Posterior vena cava (tissue), 2 donors: ENCODE measurements around the gene MYH11. TPM values are rescaled to one million over a fixed set of nuclear protein-coding genes. Genes with fewer than 3 reads are reported as not detected.
"Not testable (repeated sequence)": the region's sequence is repeated elsewhere in the genome, so short reads cannot be mapped to it uniquely, and the experiment has no call there.

Experiments
- DNase-seq: peaks from one replicate; pipeline ENCODE4 v3.0.0-alpha.2; 2020; ENCODE audit warnings: low spot score
- intact Hi-C, 2 donors: fragments of 100-400 bp; cut with DNase I; formaldehyde crosslinking; loops; one replicate each; pipeline versions ENCODE4 v1.14.1 to v1.14.2; 2022 to 2023
- total RNA-seq, 2 donors: library from RNA; stranded (reverse); fragmentation: NEBNext Ultra II Directional; extraction: Animal tissue kit (Norgen Biotek cat#: 25700); gene quantifications; one replicate each; pipeline ENCODE4 v1.2.1, GENCODE V29; 2021
- donor health status: DM: yes; HTN: yes; CAD: no.
- donor health status: DM: yes; HTN: yes; CAD: no.

The MYH11 gene
- total RNA-seq, 2 donors from 2014 or later, result 1,932 to 2,544 TPM

DNA sequence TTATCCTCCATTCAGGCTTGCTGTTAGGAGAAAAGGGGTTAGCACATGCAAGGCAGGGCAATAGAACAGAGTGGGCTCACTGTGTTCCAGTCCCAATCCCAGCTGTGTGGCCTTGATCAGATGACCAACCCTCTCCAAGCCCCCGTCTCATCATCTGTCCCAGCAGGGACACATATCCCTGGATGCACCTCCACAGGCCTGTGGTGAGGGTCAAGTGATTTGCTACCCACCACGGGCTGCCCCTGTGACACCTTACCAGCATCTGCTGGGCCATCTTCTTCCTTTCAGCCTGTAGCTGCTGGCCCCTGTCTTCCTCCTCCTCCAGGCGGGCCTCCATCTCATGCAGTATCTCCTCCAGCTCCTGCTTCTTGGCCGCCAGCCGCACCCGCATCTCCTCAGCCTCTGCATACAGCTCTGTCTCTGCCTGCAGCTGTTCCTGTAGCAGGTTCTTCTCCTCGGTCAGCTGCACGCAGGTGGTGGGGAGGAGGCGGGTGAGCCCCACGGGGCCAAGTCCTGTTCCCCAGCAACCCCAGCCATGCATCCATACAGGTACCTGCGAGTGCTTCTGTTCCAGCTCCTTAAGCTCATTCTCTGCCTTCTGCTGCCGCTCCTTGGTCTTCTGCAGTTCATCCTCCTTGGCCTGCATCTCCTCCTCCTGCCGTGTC lies 115.5 kb downstream of the MYH11 start:
- intact Hi-C loops, result loop anchor here in 1 of 2 donors (5.0 kb wide), 1 partner anchor 451 kb away; no protein-coding TSS in a partner anchor
- DNase-seq, result no peak

DNA sequence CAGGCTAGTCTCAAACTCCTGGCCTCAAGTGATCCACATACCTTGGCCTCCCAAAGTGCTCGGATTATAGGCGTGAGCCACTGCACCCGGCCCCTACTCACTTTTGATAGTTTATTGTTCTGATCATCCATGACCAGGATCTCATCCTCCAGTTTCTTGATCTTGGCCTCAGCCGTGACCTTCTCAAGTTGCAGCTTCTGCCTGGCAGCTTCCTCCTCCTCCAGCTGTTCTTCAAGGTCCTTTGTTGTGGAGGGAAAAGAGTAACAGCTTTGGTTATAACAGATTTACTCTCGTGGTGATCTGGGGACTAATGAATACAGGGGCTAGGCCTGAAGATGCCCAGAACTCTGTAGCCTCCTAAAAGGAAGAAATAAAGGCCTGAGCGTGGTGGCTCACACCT lies 116.9 kb downstream of the MYH11 start:
- no peak for DNase-seq
- intact Hi-C loops, result loop anchor here in 1 of 2 donors (5.0 kb wide), 1 partner anchor 452 kb away; no protein-coding TSS in a partner anchor

DNA sequence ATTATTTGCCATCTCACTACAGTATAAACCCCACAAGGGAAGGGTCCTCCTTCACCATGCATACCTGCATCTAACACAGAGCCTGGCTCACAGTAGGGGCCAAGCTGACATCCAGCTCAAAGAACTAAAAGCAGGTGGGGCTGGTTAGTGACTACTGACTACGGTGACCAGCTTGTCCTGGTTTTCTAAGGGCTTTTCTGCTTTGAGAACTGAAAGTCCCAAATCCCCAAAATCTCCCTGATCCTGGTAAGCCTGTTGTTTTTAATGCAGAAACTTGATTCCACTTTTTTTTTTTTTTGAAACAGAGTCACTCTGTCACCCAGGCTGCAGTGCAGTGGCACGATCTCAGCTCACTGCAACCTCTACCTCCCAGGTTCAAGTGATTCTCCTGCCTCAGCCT lies 117.4 kb downstream of the MYH11 start:
- DNase-seq, result no peak
- intact Hi-C loops, result no loop called here

DNA sequence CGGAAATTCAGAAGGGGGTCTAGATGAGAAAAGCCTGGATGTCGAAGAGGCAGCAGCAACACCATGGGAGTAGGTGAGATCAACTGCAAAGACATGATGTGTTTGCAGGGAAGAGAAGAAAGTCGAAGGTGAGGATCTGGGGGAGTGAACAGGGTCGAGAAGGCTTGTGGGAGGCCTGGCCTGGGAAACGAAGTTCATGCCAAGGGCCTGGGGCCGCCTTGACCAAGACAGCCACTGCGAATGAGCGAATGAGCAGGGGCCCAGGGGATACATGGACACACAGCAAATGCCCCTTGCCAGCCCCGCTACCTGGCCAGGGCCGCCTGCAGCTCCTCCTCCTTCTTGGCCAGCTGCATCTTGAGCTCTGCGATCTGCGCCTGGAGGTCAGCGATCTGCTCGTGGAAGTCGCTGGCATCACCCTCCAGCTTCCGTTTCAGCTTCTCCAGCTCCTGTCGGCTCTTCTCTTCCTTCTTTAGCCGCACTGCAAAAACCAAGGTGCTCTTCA lies 119.6 kb downstream of the MYH11 start:
- DNase-seq, result no peak
- intact Hi-C loops, result no loop called here

DNA sequence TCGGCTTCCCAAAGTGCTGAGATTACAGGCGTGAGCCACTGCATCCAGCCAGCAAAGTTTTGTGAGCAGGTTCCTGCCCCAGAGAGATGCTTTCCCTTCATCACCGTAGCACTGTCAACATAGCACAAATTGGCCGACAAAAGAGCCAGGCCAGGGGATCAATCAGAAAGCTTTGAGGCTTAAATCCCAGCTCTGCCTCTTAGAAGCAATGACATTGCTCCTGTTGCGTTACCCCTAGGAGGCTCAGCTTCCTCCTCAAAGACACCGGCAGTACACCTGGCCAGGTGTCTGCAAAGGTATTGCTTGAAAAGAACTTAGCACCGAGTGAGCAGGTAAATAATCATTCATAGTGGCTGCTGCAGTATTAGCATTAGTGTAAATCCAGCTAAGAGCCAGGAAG lies 120.3 kb downstream of the MYH11 start:
- no peak for DNase-seq
- intact Hi-C loops, result no loop called here

DNA sequence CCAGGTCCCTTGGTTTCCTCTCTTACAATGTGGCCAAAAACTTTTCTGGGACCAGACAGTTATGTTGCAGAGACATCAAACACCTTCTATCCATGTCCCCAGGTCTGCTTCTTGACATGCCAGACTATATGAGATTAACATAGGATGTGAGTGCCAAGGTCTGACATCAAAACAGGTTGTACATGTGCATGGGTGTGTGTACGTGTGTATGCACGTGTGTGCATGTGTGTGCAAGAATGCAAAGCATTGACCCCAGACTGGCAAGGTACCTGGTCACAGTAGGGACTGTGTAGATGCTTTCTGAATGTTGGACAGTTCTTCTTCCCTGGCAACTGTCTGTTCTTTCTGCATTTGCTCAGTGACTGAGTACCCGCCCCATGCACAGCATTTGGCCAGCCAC lies 121.2 kb downstream of the MYH11 start:
- intact Hi-C loops, result no loop called here
- DNase-seq, result no peak

DNA sequence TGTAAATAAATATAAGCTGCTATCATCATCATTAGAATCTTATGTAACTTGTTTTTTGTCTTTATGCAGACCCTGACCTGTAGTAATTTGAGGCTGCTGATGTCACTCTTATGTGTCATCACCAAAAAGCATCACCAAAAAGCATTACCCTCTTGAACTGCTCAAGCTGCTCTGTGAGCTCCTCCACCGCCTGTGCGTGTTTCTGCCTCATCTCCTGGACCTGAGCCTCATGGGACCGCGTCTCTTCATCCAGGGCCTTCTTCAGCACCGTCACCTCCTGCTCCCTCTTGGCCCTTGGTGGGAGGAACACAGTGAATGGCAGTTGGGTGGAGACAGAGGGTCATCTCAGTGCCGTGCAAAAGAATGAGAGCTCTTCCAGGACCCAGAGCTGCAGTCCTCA lies 124.4 kb downstream of the MYH11 start:
- no peak for DNase-seq
- intact Hi-C loops, result no loop called here

DNA sequence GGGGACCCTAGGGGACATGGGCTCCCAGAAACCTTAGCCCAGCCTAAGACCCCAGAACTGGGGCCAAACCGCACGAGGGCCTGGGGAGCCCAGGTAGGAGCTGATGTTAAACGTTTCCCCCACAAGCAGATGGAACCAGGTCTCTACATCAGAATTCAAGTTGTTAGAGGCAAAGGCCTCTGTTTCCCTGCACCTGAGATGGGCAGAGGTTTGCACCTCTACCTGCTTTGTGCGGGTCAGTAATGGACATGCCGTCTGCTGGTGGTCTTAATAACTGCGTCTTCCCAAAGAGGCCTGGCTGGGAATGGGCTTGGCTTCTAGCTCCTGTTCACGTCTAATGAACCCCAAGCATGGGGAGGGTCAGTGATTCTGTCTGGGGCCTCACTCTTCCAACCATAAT lies 127.7 kb downstream of the MYH11 start:
- intact Hi-C loops, result no loop called here

DNA sequence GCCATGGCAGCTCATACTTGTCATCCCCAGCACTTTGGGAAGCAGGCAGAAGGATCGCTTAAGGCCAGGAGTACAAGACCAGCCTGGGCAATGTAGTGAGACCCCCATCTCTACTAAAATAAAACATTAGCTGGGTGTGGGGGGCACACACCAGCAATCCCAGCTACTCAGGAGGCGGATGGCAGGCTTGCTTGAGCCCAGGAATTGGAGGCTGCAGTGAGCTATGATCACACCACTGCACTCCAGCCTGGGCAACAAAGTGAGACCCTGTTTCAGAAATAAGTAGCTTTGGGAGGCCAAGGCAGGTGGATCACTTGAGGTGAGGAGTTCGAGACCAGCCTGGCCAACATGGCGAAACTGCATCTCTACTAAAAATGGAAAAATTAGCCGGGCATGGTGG lies 129.1 kb downstream of the MYH11 start:
- DNase-seq, intact Hi-C loops: not testable (repeated sequence)

More for the DNA sequence above, 127.7 kb downstream of the MYH11 start:
- DNase-seq, result no peak

DNA sequence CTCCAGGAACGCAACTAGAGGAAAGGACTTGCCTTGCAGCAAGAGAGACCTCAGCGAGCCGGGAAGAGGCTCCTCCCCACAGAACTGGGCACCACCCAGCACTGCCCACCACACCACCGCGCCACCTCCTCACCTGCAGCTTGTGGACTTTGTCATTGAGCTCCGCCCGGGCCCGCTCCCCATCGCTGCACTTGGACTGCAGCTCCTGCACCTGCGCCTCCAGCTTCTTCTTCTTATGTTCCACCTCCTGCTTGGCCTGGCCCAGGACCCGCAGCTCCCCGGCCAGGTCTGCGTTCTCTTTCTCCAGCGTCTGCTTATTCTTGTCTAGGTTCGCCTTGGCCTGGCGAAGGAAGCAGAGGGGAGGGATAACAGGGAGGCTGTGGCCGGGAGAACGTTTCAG lies 130.1 kb downstream of the MYH11 start:
- no peak for DNase-seq
- intact Hi-C loops, result no loop called here

DNA sequence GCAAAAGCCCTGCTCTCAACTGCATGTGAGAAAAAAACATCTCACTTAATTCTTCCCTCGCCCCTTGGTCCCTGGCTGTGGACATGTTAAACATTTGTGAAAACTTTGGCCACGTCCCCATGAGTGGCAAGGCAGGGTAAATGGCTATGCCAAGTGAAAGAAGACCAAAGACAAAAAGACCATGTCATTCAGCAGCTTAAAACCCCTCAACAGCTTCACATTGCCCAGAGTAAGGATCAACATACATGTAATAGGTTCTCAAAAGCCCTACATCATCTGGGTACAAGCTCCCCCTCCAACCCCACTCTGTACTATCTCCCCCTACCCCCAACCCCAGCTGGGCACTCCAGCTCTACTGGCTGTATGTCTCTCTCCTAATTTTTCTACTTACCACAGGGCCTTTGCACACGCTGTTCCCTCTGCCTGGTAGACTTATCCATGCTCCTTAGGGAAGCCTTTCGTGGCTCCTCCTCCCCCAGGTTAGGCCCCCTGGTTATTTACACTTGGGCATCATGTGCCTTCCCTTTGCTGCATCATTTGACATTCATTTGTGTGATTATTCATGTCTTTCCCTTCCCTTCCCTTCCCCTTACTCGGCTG lies 131.1 kb downstream of the MYH11 start:
- intact Hi-C loops, result no loop called here
- DNase-seq, result no peak

DNA sequence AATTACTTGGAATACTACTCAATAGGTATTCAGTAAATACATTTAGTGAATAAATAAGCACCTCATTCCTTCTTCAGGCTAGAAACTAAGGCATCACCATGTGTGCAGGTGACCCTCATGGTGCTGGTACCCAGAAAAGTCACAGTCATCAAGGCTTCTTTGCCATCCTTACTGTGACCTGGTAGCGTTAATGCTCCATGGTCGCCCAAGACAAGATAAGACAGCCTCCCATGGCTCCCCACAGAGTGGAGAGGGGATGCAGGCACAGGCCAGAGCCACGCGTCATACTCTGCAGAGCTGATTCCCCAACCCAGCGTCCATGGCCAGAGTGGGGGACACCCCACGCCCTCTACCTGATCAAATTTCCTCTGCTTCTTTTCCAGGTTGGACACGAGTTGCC lies 133.0 kb downstream of the MYH11 start:
- intact Hi-C loops, result no loop called here
- DNase-seq, result no peak

DNA sequence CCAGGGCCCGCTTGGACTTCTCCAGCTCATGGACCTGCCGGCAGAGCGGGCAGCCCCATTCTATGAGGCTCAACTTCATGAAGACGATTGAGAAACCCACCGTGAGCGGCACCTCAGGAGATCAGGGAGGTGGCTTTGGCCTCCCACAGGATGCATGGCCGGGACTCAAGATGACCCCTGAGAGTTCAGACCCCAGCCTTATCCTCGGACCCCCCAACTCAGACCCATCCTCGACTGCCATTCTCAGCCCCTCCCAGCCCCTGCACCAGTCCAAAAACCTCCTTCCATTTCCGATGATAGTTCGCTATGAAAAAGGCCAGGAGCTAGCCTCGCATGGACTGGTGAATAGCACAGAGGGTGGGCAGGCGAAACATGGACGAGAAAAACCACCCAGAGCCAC lies 135.8 kb downstream of the MYH11 start:
- DNase-seq, result no peak
- intact Hi-C loops, result no loop called here

DNA sequence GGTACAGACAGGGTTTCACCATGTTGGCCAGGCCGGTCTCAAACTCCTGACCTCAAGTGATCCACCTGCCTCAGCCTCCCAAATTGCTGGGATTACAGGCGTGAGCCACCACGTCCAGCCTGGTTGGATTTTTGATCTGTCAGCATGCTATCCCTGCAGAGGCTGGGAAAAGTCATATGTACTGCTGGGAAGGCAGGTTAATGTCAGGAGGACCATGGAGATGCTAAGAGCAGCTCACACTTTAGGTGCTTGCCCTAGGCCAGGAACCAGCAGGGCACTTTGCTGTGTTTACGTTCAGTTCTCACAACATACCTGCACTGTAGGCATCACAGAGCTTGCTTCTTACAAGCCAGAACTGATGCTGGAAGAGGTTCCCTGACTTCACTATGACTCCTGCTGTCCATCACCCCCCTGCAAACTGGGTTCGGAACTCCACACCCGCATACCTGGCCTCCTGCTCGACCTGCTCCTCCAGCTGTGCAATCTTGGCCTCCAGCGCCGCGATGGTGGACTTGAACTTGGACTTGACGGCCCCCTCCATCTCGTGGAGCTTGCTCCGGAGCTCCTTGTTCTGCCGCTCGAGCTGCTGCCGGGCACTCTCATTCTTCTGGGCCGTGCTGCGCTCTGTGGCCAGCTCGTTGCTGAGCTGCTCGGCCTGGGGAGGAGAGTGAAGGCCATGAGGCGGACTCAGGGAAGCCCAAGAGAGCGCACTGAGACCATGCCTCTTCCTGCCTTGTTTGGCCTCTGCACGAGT lies 140.0 kb downstream of the MYH11 start:
- no peak for DNase-seq
- intact Hi-C loops, result no loop called here

DNA sequence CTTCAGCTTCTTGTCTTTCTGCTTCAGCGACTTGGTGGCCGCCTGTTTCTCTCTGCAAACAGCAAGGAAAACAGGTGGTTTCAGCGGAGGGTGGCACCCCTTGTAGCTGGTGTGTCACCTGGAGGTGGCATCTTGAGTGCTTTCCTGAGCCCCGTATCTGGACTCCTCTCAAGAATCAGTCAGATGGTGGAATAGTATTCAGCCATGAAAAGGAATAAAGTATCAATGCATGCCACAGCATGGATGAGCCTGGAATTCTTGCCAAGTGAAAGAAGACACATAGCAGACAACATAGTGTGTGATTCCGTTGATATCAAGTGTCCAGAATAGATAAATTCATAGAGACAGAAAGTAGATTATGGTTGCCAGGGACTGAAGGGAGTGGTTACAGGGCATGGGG lies 141.6 kb downstream of the MYH11 start:
- intact Hi-C loops, result no loop called here
- no peak for DNase-seq

DNA sequence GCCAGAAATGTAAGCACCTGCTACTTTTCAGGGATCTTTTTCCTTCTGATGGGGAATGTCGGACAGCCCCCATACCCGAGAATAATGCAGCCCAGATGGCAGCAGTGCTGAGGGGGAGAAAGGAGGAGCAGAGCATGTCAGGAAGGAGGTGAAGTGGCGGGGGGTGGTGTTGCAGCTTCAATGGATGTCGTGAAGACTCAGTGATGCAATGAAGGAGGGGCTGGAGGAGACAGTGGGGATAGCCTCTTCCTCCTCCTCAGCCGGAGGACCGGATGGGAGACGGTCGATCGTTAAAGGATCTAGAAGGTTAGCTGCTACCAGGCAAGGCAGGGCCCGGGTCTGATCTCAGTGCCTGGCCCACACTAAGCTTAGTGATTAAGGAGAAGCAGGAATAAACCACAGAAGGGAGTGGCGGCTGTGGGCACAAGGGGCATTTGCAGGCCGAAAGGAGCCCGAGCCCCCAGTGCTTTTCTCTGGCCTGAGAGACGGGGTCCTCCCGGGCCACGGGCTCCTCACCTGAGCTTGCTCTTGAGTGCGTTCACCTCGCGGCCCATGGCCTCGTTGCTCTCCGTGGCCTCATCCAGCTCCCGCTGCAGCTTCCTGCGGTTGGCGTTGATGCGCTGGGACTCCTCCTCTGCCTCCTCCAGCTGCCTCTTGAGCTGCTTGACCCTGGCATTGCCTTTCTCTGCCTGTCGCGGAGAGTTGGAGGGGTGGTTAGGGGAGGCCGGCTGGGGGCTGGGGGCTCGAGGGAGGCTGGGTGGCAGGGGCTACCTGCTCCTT lies 142.2 kb downstream of the MYH11 start:
- no peak for DNase-seq
- intact Hi-C loops, result no loop called here

DNA sequence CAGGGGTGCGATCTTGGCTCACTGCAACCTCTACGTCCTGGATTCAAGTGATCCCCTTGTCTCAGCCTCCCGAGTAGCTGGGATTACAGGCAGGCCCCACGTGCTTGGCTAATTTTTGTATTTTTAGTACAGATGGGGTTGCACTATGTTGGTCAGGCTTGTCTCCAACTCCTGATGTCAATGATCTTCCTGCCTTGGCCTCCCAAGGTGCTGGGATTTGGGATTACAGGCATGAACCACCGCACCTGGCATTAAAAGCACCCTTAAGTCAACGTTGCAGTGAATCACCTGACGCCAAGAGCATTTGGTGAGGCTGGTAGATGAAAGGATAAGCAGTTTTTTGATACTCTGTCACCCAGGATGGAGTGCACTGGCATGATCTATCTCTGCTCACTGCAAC lies 147.8 kb downstream of the MYH11 start:
- DNase-seq, result no peak
- intact Hi-C loops, result no loop called here

DNA sequence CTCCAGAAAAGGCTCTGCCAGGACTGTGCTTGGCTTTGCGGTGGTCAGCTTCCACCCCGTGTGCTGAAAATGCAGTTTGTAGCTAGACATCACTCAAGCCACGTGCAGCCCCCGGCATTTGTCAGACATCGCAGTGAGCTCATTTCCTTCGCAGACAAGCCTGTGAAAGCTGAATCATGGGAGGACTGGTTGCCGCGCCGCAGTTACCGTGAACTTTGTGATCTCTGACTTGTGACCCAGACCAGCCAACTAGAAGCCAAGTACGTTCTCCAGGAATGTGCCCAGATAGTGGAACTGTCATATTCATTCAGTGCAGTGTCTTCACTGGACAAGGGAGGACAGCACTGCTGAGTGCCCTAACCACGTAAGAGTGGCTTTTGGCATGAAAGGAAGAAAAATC lies 148.7 kb downstream of the MYH11 start:
- intact Hi-C loops, result no loop called here
- DNase-seq, result no peak

DNA sequence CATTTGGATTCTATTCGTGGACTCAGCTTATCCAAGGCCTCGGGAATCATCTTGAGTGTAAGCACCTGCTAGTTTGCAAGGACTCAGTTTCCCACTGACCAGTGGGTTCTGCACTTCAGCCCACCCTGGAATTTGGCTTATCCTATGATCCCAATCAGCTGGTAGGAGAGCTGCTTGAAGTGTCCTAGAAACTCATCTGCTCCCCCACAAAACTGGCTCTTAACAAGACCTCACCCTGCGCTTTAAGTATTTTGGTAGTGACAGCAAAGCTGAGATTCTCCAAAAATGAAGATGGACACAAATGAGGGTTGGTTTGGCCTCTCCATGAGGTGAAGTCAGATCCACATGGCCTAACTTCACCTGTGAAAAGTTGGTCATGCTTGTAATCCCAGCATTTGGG lies 149.5 kb downstream of the MYH11 start:
- intact Hi-C loops, result no loop called here
- DNase-seq, result no peak

DNA sequence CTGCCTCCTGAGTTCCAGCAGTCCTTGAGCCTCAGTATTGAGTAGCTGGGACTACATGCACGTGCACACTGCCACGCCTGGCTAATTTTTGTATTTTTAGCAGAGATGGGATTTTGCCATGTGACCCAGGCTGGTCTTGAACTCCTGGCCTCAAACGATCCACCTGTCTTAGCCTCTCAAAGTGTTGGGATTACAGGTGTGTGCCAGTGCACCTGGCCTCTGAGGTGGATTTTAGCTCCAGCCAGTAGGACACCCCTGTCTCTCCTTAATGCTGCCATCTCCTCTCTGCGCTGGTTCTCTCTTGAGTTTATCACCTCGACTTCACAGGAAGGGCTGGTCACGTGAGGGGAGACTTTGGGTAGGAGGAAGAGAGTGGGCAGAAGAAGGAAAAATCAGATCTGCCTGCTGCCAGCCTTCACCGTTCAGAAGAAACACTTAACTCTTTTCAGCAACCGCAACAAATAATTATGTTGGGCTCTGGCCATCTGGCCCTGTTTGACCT lies 151.7 kb downstream of the MYH11 start:
- no peak for DNase-seq
- intact Hi-C loops, result no loop called here
